Prostate gland (tissue), 2 donors: ENCODE results near the gene OR6C65.

Experiments used
- POLR2AphosphoS5 ChIP-seq: sonication (generic); formaldehyde crosslinking; IDR thresholded peaks from one replicate; pipeline ENCODE4 v1.6.1; 2017; ENCODE audit warnings: antibody characterized with exemption
- TF ChIP-seq, protein P1 (sequence below), 4 experiments: fragments of 200-600 bp in 2 of 4; fragments of 450-650 bp in 2 of 4; sonication (generic) in 2 of 4; IDR thresholded peaks; 1 replicate in 3 of 4; 2 replicates in 1 of 4; pipeline ENCODE4 v1.5.1; 2016 to 2019; ENCODE audit warnings: antibody characterized with exemption in 4 of 4, mild to moderate bottlenecking in 2 of 4, moderate library complexity in 2 of 4

DNA sequence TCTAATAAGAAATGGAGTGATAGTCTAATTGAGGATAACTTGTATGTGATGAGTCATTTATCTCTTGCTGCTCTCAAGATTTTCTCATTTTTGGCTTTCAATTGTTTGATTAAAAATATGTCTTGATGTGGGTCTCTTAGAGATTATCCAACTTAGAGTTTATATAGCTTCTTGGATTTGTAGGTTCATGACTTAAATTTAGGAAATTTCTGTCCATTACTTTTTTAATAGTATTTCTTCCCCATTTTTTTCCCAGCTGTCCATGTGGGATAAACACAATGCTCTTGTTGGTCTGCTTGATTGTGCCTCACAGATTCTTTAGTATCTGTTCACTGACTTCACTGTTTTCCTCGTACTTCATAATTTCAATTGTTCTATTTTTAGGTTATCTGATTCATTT is 7.5 kb downstream of the OR6C65 start:
- TF ChIP-seq, protein P1, sequence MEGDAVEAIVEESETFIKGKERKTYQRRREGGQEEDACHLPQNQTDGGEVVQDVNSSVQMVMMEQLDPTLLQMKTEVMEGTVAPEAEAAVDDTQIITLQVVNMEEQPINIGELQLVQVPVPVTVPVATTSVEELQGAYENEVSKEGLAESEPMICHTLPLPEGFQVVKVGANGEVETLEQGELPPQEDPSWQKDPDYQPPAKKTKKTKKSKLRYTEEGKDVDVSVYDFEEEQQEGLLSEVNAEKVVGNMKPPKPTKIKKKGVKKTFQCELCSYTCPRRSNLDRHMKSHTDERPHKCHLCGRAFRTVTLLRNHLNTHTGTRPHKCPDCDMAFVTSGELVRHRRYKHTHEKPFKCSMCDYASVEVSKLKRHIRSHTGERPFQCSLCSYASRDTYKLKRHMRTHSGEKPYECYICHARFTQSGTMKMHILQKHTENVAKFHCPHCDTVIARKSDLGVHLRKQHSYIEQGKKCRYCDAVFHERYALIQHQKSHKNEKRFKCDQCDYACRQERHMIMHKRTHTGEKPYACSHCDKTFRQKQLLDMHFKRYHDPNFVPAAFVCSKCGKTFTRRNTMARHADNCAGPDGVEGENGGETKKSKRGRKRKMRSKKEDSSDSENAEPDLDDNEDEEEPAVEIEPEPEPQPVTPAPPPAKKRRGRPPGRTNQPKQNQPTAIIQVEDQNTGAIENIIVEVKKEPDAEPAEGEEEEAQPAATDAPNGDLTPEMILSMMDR (IDR thresholded peaks at IDR 0.05): no peak
- TF ChIP-seq POLR2AphosphoS5: no peak
